OCI-LY1 (cell line): ENCODE data around the gene STARD13.

ENCODE experiments used
- EZH2 ChIP-seq: fragments of 200-600 bp; sonication (generic), shearing (Covaris generic); IDR thresholded peaks from 2 replicates; pipeline ENCODE4 v1.8.0; 2017; ENCODE audit warnings: borderline replicate concordance, mixed run types, mild to moderate bottlenecking, antibody characterized with exemption, low read length, moderate library complexity, mixed read lengths
- TF ChIP-seq, protein P1 (sequence below): fragments of 200-600 bp; sonication (generic), shearing (Covaris generic); IDR thresholded peaks from 2 replicates; pipeline ENCODE4 v1.5.1; 2017; ENCODE audit warnings: mild to moderate bottlenecking, antibody characterized with exemption, low read length, moderate library complexity, mixed read lengths

DNA sequence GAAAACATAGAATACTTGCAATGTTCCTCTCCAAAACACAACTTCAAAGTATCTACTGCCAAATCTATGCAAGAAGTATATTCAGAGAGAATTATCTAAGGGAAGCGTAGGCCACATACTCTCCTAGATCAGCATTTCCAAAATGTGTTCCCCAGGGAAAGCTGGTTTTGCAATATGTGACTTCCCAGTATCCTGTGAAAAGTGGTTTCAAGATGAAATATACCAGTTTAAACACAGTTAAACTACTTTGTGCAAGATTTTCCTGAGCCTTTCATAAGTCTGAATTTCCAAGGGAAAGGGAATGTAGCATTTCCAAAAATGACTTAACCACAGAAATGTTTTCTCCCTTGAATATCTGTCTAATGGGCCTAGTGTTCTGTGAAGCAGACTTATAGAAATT lies 7.6 kb downstream of the STARD13 start:
- TF ChIP-seq, protein P1, sequence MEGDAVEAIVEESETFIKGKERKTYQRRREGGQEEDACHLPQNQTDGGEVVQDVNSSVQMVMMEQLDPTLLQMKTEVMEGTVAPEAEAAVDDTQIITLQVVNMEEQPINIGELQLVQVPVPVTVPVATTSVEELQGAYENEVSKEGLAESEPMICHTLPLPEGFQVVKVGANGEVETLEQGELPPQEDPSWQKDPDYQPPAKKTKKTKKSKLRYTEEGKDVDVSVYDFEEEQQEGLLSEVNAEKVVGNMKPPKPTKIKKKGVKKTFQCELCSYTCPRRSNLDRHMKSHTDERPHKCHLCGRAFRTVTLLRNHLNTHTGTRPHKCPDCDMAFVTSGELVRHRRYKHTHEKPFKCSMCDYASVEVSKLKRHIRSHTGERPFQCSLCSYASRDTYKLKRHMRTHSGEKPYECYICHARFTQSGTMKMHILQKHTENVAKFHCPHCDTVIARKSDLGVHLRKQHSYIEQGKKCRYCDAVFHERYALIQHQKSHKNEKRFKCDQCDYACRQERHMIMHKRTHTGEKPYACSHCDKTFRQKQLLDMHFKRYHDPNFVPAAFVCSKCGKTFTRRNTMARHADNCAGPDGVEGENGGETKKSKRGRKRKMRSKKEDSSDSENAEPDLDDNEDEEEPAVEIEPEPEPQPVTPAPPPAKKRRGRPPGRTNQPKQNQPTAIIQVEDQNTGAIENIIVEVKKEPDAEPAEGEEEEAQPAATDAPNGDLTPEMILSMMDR = no peak
- TF ChIP-seq EZH2 = no peak
